Measurements from ENCODE around the gene SCNM1. TPM values are rescaled to one million over a fixed set of nuclear protein-coding genes. Genes with fewer than 3 reads are reported as not detected.

Gene SCNM1
- total RNA-seq, result 23.7 and 31.2 TPM in 2 replicates

- H3K4me3 ChIP-seq (ENCODE audit: low read depth, low read length), result peak within 1 kb of the TSS; percentile 99
- no peak for TF ChIP-seq CTCF (IDR thresholded peaks at IDR 0.05; ENCODE audit: insufficient read depth, low read depth, low read length)
- DNase-seq (ENCODE audit: low read depth), result peak; percentile 99
Observed at GRCh38 chr1:151165738-151166504, at the start of gene SCNM1, which contains the start of gene LYSMD1. Gene SCNM1, plus strand, starts transcription at chr1:151166144. Its CDS starts 9 bp downstream, at chr1:151166153. Gene LYSMD1, minus strand, starts transcription at chr1:151165902. Its CDS starts 644 bp downstream, at chr1:151165258.

- no peak overlapping the region for H3K4me3 ChIP-seq (ENCODE audit: low read depth, low read length)
- DNase-seq (ENCODE audit: low read depth), result no peak
- TF ChIP-seq CTCF (IDR thresholded peaks at IDR 0.05; ENCODE audit: insufficient read depth, low read depth, low read length), result no peak
Observed at GRCh38 chr1:151124763-151125403, 41.1 kb upstream of the SCNM1 start.

- no peak for TF ChIP-seq CTCF (IDR thresholded peaks at IDR 0.05; ENCODE audit: insufficient read depth, low read depth, low read length)
- no peak for DNase-seq (ENCODE audit: low read depth)
- no peak overlapping the region for H3K4me3 ChIP-seq (ENCODE audit: low read depth, low read length)
Observed at GRCh38 chr1:151128800-151129199, 37.1 kb upstream of the SCNM1 start.

GRCh38 chr1:151130987-151131586 lies 34.9 kb upstream of the SCNM1 start:
- TF ChIP-seq CTCF (IDR thresholded peaks at IDR 0.05; ENCODE audit: insufficient read depth, low read depth, low read length), result no peak
- DNase-seq (ENCODE audit: low read depth), result peak; percentile 91
- H3K4me3 ChIP-seq (ENCODE audit: low read depth, low read length), result peak overlapping the region; percentile 52

- DNase-seq (ENCODE audit: low read depth), result peak; percentile 31
- peak overlapping the region; percentile 52 for H3K4me3 ChIP-seq (ENCODE audit: low read depth, low read length)
- TF ChIP-seq CTCF (IDR thresholded peaks at IDR 0.05; ENCODE audit: insufficient read depth, low read depth, low read length), result no peak
Observed at GRCh38 chr1:151131701-151132334, 34.1 kb upstream of the SCNM1 start.

- no peak for TF ChIP-seq CTCF (IDR thresholded peaks at IDR 0.05; ENCODE audit: insufficient read depth, low read depth, low read length)
- DNase-seq (ENCODE audit: low read depth), result no peak
- no peak overlapping the region for H3K4me3 ChIP-seq (ENCODE audit: low read depth, low read length)
Observed at GRCh38 chr1:151132335-151133017, 33.5 kb upstream of the SCNM1 start.
